IPS DF 19.7 (cell line): ENCODE results near the gene SPATA31C1.
"Not testable (repeated sequence)": the region's sequence is repeated elsewhere in the genome, so short reads cannot be mapped to it uniquely, and the experiment has no call there.

Experiments used
- DNase-seq: peaks from one replicate; pipeline ENCODE4 v3.0.0-alpha.2; 2013; ENCODE audit warnings: low read depth, low spot score

Gene SPATA31C1

GRCh38 chr9:87886933-87887505, 30.7 kb upstream of the SPATA31C1 start:
- no peak for DNase-seq

GRCh38 chr9:87887661-87888480, 29.9 kb upstream of the SPATA31C1 start:
- no peak for DNase-seq

DNA sequence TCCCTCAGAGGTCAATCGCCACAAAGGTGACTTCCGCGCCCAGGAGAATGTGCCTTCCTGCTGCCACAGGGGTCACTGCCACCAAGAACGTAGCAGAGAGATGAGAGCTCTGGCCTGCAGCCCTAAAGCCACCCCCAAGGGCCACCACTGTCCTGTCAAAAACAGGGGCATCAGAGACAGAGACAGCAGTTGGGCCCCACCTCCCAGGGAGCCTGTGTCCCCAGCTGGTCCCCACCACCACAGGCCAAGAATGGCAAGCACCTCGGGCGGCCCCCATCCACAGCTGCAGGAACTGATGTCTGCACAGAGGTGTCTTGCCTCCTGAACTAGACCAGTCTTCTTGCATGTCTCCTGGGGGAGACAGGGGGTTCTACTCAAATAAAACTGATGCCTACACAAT, 29.3 kb upstream of the SPATA31C1 start:
- no peak for DNase-seq

- DNase-seq, result no peak
Measured at GRCh38 chr9:87889065-87889881, 28.5 kb upstream of the SPATA31C1 start.

DNA sequence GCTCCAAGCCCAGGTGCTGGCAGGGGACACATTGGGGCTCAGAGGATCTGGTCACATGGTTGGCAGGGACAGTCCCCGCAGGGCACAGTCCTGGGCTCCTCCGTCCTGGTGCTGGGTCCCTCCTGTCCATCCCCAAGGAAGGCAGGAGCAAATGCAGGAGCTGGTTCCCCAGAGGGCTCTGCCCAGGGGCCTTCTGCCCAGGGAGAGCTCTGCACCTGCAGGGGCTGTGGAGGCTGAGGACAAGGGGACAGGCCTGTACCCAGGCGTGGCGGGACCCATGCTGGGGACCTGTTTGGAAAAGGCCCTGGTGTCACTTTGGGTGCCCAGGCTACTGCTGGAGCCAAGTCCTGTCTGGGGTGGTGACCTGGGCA, 27.9 kb upstream of the SPATA31C1 start:
- no peak for DNase-seq

GRCh38 chr9:87890837-87891236, 26.9 kb upstream of the SPATA31C1 start:
- DNase-seq, result no peak

- DNase-seq, result no peak
Measured at GRCh38 chr9:87891754-87892153, 26.0 kb upstream of the SPATA31C1 start.

- DNase-seq, result no peak
Measured at GRCh38 chr9:87892956-87893355, 24.8 kb upstream of the SPATA31C1 start.

DNA sequence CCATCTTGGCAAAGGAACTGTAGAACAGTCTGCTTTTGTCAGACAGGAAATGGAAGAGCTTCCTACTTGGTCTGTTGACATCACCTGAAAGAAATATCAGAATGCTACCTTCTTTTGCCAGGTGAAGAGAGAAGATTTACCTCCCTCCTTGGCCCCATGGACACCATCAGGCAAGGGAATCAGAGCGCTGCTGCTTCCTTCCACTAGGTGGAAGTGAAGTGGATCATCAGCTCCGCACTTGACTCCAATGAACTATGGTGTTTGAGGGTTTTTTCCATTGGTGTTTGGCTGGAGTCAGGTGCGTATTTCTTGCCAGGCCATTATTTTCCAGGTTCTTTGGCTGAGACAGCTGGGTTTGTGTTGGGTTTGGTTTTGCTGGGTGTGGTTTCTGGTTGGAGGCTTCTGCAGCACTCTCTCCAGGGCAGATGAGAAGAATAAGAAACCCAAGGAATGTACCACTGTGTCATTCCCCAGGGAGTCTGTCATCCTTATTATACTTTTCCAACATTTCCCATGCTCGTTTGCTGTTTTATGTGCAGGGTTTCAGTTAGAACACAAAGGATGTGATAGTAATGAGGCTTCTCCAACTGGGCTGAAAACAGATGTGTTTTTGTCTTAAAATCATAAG, 22.6 kb upstream of the SPATA31C1 start:
- no peak for DNase-seq

GRCh38 chr9:87896891-87897290, 20.9 kb upstream of the SPATA31C1 start:
- no peak for DNase-seq

DNA sequence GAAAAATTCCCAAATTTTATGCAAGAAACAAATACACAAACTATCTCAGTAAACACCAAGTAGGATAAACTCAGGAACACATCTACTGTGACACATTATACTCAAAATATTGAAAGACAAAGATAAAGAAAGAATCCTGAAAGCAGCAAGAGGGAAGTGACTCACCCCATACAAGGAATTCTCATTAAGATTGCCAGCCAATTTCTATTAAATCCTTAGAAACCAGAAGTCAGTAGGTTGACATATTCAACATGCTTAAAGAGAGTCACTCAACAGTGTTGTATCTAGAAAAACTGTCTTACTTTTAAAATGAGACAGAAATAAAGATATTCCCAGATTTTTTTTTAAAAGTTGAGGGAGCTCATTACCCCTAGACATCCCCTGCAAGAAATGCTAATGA, 19.6 kb upstream of the SPATA31C1 start:
- DNase-seq, result no peak

- not testable (repeated sequence) for DNase-seq
Measured at GRCh38 chr9:87902371-87902770, 15.4 kb upstream of the SPATA31C1 start.

GRCh38 chr9:87909310-87910041, 8.3 kb upstream of the SPATA31C1 start:
- no peak for DNase-seq

DNA sequence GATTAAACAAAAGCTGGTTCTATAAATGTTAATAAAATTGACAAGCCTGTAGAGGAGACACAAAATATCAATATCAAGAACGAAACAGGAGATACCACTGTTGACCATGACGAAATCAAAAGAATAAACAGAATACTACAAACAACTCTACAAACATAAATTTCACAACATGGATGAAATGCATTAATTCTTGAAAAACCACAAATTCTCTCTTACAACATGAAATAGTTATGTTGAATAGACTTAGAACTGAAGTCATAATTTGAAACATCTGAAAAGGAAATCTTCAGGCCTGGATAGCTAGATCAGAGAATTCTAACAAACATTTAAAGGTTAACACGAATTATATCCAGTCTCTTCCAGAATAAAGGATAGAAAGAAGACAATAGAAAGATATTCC, 6.9 kb upstream of the SPATA31C1 start:
- DNase-seq, result no peak

- DNase-seq, result not testable (repeated sequence)
Measured at GRCh38 chr9:87919013-87919412, 1.3 kb downstream of the SPATA31C1 start.

DNA sequence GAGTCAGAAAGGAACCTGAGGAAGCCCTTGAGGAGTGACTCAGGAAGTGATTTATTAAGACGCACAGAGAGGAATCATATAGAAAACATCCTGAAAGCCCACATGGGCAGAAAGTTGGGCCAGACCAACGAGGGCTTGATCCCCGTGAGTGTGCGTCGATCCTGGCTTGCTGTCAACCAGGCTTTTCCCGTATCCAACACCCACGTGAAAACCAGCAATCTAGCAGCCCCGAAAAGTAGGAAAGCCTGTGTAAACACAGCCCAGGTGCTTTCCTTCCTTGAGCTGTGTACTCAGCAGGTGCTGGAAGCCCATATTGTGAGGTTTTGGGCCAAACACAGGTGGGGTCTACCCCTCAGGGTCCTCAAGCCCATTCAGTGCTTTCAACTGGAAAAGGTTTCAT, 3.8 kb downstream of the SPATA31C1 start:
- DNase-seq, result not testable (repeated sequence)

DNA sequence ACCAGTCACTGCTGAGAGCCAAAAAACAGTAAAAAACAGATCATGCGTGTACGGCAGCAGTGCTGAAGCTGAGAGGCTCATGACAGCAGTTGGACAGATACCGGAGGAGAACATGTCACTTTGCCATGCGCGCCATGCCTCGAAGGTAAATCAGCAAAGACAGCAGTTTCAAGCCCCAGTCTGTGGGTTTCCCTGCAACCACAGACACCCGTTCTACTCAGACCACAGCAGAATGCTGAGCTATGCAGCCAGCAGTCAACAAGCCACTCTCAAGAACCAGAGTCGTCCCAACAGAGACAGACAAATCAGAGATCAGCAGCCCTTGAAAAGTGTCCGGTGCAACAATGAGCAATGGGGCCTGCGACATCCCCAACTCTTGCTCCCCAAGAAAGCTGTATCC, 5.2 kb downstream of the SPATA31C1 start:
- not testable (repeated sequence) for DNase-seq

- DNase-seq, result not testable (repeated sequence)
Measured at GRCh38 chr9:87924851-87925250, 7.1 kb downstream of the SPATA31C1 start.

DNA sequence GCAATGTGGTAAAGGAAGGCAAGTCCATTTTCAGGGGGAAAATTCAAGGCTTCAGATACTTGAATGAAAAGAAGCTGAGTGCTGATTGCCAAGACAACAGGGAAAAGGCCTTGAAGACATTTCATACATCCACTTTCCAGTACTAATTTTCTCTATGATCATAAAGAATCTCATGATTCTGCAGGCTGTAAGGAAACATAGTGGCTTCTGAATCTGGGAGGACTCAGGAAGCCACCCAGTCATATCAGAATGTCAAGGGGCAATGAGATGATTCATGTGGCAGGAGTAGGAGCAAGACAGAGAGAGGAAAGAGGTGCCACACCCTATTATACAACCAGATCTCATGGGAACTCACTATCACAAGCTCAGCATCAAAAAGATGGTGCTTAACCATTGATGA, 11.4 kb downstream of the SPATA31C1 start:
- not testable (repeated sequence) for DNase-seq

DNA sequence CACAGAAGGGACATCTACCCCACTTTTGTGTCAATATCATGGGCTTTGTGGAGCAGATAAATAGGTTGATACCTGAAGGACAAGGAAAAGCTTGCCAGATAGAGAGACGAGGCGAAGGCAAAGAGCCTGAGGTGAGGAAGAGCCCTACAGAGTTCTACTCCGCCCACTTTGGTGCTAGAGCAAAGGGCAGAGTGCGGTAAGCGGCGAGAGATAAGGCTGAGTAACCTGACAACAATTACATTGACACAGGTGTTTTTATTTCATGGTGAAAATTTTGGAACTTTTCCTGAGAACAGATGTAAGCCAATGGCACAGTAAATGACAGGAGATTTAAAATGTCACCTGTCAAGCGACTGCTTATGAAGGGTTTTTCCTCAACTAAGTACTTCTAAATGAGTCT, 16.7 kb downstream of the SPATA31C1 start:
- DNase-seq, result not testable (repeated sequence)

- not testable (repeated sequence) for DNase-seq
Measured at GRCh38 chr9:87937352-87937751, 19.6 kb downstream of the SPATA31C1 start.
